IMR-90 (cell line): ENCODE data around the gene BTNL2. TPM values are rescaled to one million over a fixed set of nuclear protein-coding genes. Genes with fewer than 3 reads are reported as not detected.

Source experiments
- ATAC-seq: fragments of 200-7000 bp; cut with Tn5 transposase; 2 replicates; pipeline ENCODE4 v1.9.1; 2020; ENCODE audit warnings: low read depth, mild to moderate bottlenecking, moderate library complexity
- BruUV-seq: library from RNA; stranded (reverse); fragments of 400-500 nt; replicated peaks from 2 replicates; lab custom pipeline; 2021; lab: Mats Ljungman, UMichigan
- CTCF ChIA-PET: fragments of 300-600 bp; formaldehyde crosslinking; extraction: SDS; loops from one replicate; lab custom pipeline; 2021; ENCODE audit warnings: antibody characterized with exemption; lab: Yijun Ruan, JAX
- POLR2A ChIA-PET: fragments of 300-600 bp; sonication (Branson Sonifier 250); formaldehyde crosslinking; loops from one replicate; lab custom pipeline; 2022; ENCODE audit warnings: antibody characterized with exemption; ENCODE audit not compliant: unreplicated experiment; lab: Charles Lee
- DNase-seq: peaks from one replicate; pipeline ENCODE4 v3.0.0; 2013
- H2AFZ ChIP-seq: replicated peaks from 2 replicates; pipeline ENCODE3; 2013; ENCODE audit warnings: low read length, mild to moderate bottlenecking; ENCODE audit not compliant: poor library complexity
- H2AK5ac ChIP-seq: 2 replicates; pipeline ENCODE4 v1.6.1; 2013; ENCODE audit warnings: low read depth, low read length, inconsistent platforms
- H2AK9ac ChIP-seq: replicated peaks from 2 replicates; pipeline ENCODE3; 2013; ENCODE audit warnings: mild to moderate bottlenecking, low read depth, low read length, moderate library complexity; ENCODE audit not compliant: poor library complexity
- H2BK120ac ChIP-seq: 2 replicates; pipeline ENCODE4 v1.6.1; 2013; ENCODE audit warnings: low read depth, low read length, inconsistent platforms
- H2BK15ac ChIP-seq: 3 replicates; pipeline ENCODE4 v1.6.1; 2013; ENCODE audit warnings: low read depth, low read length, inconsistent platforms
- H2BK20ac ChIP-seq: 2 replicates; pipeline ENCODE4 v1.6.1; 2013; ENCODE audit warnings: low read depth, mild to moderate bottlenecking, inconsistent platforms, low read length, moderate library complexity
- H2BK5ac ChIP-seq: 2 replicates; pipeline ENCODE4 v1.6.1; 2013; ENCODE audit warnings: mild to moderate bottlenecking, low read depth, low read length, inconsistent platforms; ENCODE audit not compliant: poor library complexity, severe bottlenecking
- H3K14ac ChIP-seq: replicated peaks from 2 replicates; pipeline ENCODE4 v1.6.1; 2013; ENCODE audit warnings: low read depth, low read length, inconsistent platforms
- H3K18ac ChIP-seq: 2 replicates; pipeline ENCODE4 v1.6.1; 2013; ENCODE audit warnings: low read depth, low read length, control low read depth
- H3K23ac ChIP-seq: 2 replicates; pipeline ENCODE4 v1.6.1; 2013; ENCODE audit warnings: low read depth, low read length, inconsistent platforms
- H3K27ac ChIP-seq: 2 replicates; pipeline ENCODE4 v1.5.1; 2013; ENCODE audit warnings: mild to moderate bottlenecking, control low read depth, low read length; ENCODE audit not compliant: insufficient read depth
- H3K27me3 ChIP-seq: 2 replicates; pipeline ENCODE4 v1.6.1; 2013; ENCODE audit warnings: low read length; ENCODE audit not compliant: control insufficient read depth, insufficient read depth
- H3K36me3 ChIP-seq: 2 replicates; pipeline ENCODE4 v1.6.1; 2013; ENCODE audit warnings: low read length, mixed read lengths; ENCODE audit not compliant: control insufficient read depth, insufficient read depth
- H3K4ac ChIP-seq: 2 replicates; pipeline ENCODE4 v1.6.1; 2013; ENCODE audit warnings: low read depth, low read length, inconsistent platforms
- H3K4me1 ChIP-seq: 2 replicates; pipeline ENCODE4 v1.6.1; 2013; ENCODE audit warnings: low read length, mixed read lengths; ENCODE audit not compliant: control insufficient read depth, insufficient read depth
- H3K4me2 ChIP-seq: 2 replicates; pipeline ENCODE4 v1.6.1; 2013; ENCODE audit warnings: low read depth, mild to moderate bottlenecking, control low read depth, low read length, moderate library complexity
- H3K4me3 ChIP-seq: 2 replicates; pipeline ENCODE4 v1.5.1; 2013; ENCODE audit warnings: low read depth, mild to moderate bottlenecking, control low read depth, low read length, moderate library complexity; ENCODE audit not compliant: insufficient read depth
- H3K56ac ChIP-seq: 2 replicates; pipeline ENCODE4 v1.6.1; 2013; ENCODE audit warnings: low read length, inconsistent platforms; ENCODE audit not compliant: insufficient read depth; ENCODE audit errors: extremely low read depth
- H3K79me1 ChIP-seq, 2 experiments: 2 replicates each; pipeline ENCODE4 v1.6.1; 2013; ENCODE audit warnings: low read length in 2 of 2, inconsistent platforms in 1 of 2, low read depth in 1 of 2
- H3K9ac ChIP-seq: 2 replicates; pipeline ENCODE4 v1.6.1; 2013; ENCODE audit warnings: low read depth, low read length, control low read depth
- H3K9me1 ChIP-seq: 2 replicates; pipeline ENCODE4 v1.6.1; 2013; ENCODE audit warnings: low read length, inconsistent platforms; ENCODE audit not compliant: insufficient read depth
- H3K9me3 ChIP-seq: 2 replicates; pipeline ENCODE4 v1.6.1; 2013; ENCODE audit warnings: low read length; ENCODE audit not compliant: control insufficient read depth, insufficient read depth
- H4K20me1 ChIP-seq: 2 replicates; pipeline ENCODE4 v1.6.1; 2013; ENCODE audit warnings: low read length, inconsistent platforms; ENCODE audit not compliant: insufficient read depth
- H4K5ac ChIP-seq: 2 replicates; pipeline ENCODE4 v1.6.1; 2013; ENCODE audit warnings: mild to moderate bottlenecking, low read depth, low read length, control low read depth
- H4K8ac ChIP-seq, 2 experiments: 2 replicates each; pipeline ENCODE4 v1.6.1; 2013; ENCODE audit warnings: low read depth in 2 of 2, low read length in 2 of 2, control low read depth in 1 of 2, inconsistent platforms in 1 of 2
- H4K91ac ChIP-seq: 2 replicates; pipeline ENCODE4 v1.6.1; 2013; ENCODE audit warnings: low read depth, low read length, inconsistent platforms; ENCODE audit not compliant: insufficient read depth
- BHLHE40 ChIP-seq: fragments of 150-350 bp; IDR thresholded peaks from 2 replicates; pipeline ENCODE4 v1.6.1; 2016; ENCODE audit warnings: mild to moderate bottlenecking, low read depth, low read length
- FOS ChIP-seq: fragments of 150-350 bp; IDR thresholded peaks from 2 replicates; pipeline ENCODE4 v1.6.1; 2016; ENCODE audit warnings: low read depth, low read length
- MAFK ChIP-seq: IDR thresholded peaks from 2 replicates; pipeline ENCODE4 v1.6.1; 2012; ENCODE audit warnings: low read depth, low read length, improper control_type of control experiment
- MXI1 ChIP-seq: IDR thresholded peaks from 2 replicates; pipeline ENCODE4 v1.6.1; 2012; ENCODE audit warnings: low read depth, mild to moderate bottlenecking, low read length, moderate library complexity, borderline replicate concordance
- NFE2L2 ChIP-seq: fragments of 150-350 bp; IDR thresholded peaks from 2 replicates; pipeline ENCODE4 v1.6.1; 2016; ENCODE audit warnings: low read depth, mild to moderate bottlenecking, low read length
- POLR2A ChIP-seq: IDR thresholded peaks from 2 replicates; pipeline ENCODE4 v1.6.1; 2012; ENCODE audit warnings: mild to moderate bottlenecking, low read depth, low read length
- RFX5 ChIP-seq: IDR thresholded peaks from 2 replicates; pipeline ENCODE4 v1.8.0; 2012; ENCODE audit warnings: low read depth, mild to moderate bottlenecking, low read length, moderate library complexity
- WGBS, 2 experiments: methylation state at CpG; one replicate each; pipeline versions ENCODE4 v1.1.5 to v1.1.7; 2013; ENCODE audit warnings: missing lambda C conversion rate in 2 of 2; ENCODE audit not compliant: insufficient read length in 1 of 2; ENCODE audit errors: extremely low coverage in 2 of 2; 5-methylcytosine and 5-hydroxymethylcytosine counted together
- dilution Hi-C: fragments of 300-500 bp; cut with HindIII; formaldehyde crosslinking; loops from one replicate; pipeline ENCODE4 v1.14.3; 2018; ENCODE audit warnings: low sequenced_read_pairs; ENCODE audit not compliant: unreplicated experiment
- in situ Hi-C: fragments of 300-500 bp; cut with MboI; formaldehyde crosslinking; loops from 3 replicates; pipeline ENCODE4 v1.14.3; 2019; ENCODE audit warnings: low sequenced_read_pairs, inconsistent platforms, mixed read lengths
- intact Hi-C: fragments of 100-400 bp; cut with micrococcal nuclease; formaldehyde crosslinking; loops from 2 replicates; pipeline ENCODE4 v1.10.0; 2022
- polyA plus RNA-seq, 3 experiments: library from polyadenylated mRNA; depleted of rRNA; stranded (reverse); fragments of >200 nt; gene quantifications; 2 replicates each; pipeline ENCODE4 v1.2.3, GENCODE V29; 2012; ENCODE audit warnings: low replicate concordance in 1 of 3
- total RNA-seq: library from RNA; depleted of rRNA; stranded (reverse); fragments of >200 nt; gene quantifications from 2 replicates; pipeline ENCODE4 v1.2.3, GENCODE V29; 2012
- TF ChIP-seq, protein P1 (sequence below): fragments of 150-350 bp; IDR thresholded peaks from 2 replicates; pipeline ENCODE4 v1.6.1; 2017; ENCODE audit warnings: mild to moderate bottlenecking, antibody characterized with exemption, low read length, low read depth

BTNL2 gene
- total and polyA plus RNA-seq, 2 of the 4 experiments (the other 2 are of a cell fraction) = not detected

- Histone ChIP-seq H3K36me3 (no peaks in the 10 kb centered on the region), H3K18ac (no peak overlapping the region), H2AK5ac (no peak overlapping the region), H3K9me3 (no peaks in the 10 kb centered on the region), H2BK20ac (no peak overlapping the region), H4K5ac (no peak overlapping the region), H2BK120ac (no peak overlapping the region), H3K27me3 (no peaks in the 10 kb centered on the region), H3K27ac (no peak overlapping the region), H3K4me3 (no peak overlapping the region), H2BK15ac (no peak overlapping the region), H3K56ac (no peak overlapping the region), H3K14ac (no peak overlapping the region), H3K4me2 (no peak overlapping the region), H3K23ac (no peak overlapping the region), H4K91ac (no peak overlapping the region), H2AK9ac (no peak overlapping the region), H4K8ac (no peak overlapping the region), H3K9ac (no peak overlapping the region), H2BK5ac (no peak overlapping the region), H2AFZ (no peak overlapping the region), H3K9me1 (no peaks in the 10 kb centered on the region), H3K4me1 (no peaks in the 10 kb centered on the region), H4K20me1 (no peaks in the 10 kb centered on the region), H3K4ac (no peak overlapping the region), H3K79me1 (no peaks in the 10 kb centered on the region)
- no TSS peak for BruUV-seq
- dilution Hi-C loops = no loop called here
- no CpG with 5 or more reads among the region's 2 CpGs for WGBS, 2 experiments
- ATAC-seq (no peak), DNase-seq (no peak)
- ChIA-PET CTCF (no interaction called here), POLR2A (no interaction called here)
- in situ Hi-C loops = no loop called here
- intact Hi-C loops = no loop called here
- TF ChIP-seq POLR2A (no peak), MAFK (no peak), BHLHE40 (no peak), NFE2L2 (no peak), RFX5 (no peak), FOS (no peak), MXI1 (no peak)
- TF ChIP-seq, protein P1, sequence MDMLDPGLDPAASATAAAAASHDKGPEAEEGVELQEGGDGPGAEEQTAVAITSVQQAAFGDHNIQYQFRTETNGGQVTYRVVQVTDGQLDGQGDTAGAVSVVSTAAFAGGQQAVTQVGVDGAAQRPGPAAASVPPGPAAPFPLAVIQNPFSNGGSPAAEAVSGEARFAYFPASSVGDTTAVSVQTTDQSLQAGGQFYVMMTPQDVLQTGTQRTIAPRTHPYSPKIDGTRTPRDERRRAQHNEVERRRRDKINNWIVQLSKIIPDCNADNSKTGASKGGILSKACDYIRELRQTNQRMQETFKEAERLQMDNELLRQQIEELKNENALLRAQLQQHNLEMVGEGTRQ = no peak
These were observed 37.5 kb upstream of the BTNL2 start for GRCh38 chr6:32444433-32444832.
